Activated T-helper 1 cell treated with anti-CD3 and anti-CD28 coated beads, Interleukin-12 subunit alpha, Interleukin-12 subunit beta, Interleukin-2, Interleukin-4 antibody, amounts not matched to agents 30 ng/mL and 10 ng/mL and 1 ng/mL, durations not matched to agents 14 hours and 24 hours and 36 hours (primary cell): ENCODE data around the gene TSFM. TPM values are rescaled to one million over a fixed set of nuclear protein-coding genes. Genes with fewer than 3 reads are reported as not detected.
"Not testable (repeated sequence)": the region's sequence is repeated elsewhere in the genome, so short reads cannot be mapped to it uniquely, and the experiment has no call there.

Experiments used
- DNase-seq: peaks from one replicate; pipeline ENCODE4 v3.0.0; 2021; ENCODE audit warnings: low spot score
- H3K27ac Mint-ChIP-seq: one replicate; pipeline ENCODE4 v1.8.0; 2021; ENCODE audit warnings: mild to moderate bottlenecking, mixed read lengths
- H3K27me3 Mint-ChIP-seq: one replicate; pipeline ENCODE4 v1.8.0; 2022; ENCODE audit warnings: mild to moderate bottlenecking, moderate library complexity, mixed read lengths; ENCODE audit not compliant: insufficient read depth
- H3K36me3 Mint-ChIP-seq: one replicate; pipeline ENCODE4 v1.8.0; 2021; ENCODE audit warnings: low read depth, mixed read lengths
- H3K4me1 Mint-ChIP-seq: one replicate; pipeline ENCODE4 v1.8.0; 2021; ENCODE audit warnings: low read depth, mixed read lengths
- H3K4me3 Mint-ChIP-seq: one replicate; pipeline ENCODE4 v1.8.0; 2021; ENCODE audit warnings: mild to moderate bottlenecking, moderate library complexity, mixed read lengths
- H3K9me3 Mint-ChIP-seq: one replicate; pipeline ENCODE4 v1.8.0; 2021; ENCODE audit warnings: mixed read lengths
- intact Hi-C: fragments of 100-400 bp; cut with micrococcal nuclease; formaldehyde crosslinking; loops from one replicate; pipeline ENCODE4 v1.15.1; 2024
- total RNA-seq: library from RNA; stranded (reverse); gene quantifications from 2 replicates; pipeline ENCODE4 v1.2.3, GENCODE V29; 2022

Gene TSFM
- total RNA-seq, 1 donor from 2014 or later = 63.5 TPM

DNA sequence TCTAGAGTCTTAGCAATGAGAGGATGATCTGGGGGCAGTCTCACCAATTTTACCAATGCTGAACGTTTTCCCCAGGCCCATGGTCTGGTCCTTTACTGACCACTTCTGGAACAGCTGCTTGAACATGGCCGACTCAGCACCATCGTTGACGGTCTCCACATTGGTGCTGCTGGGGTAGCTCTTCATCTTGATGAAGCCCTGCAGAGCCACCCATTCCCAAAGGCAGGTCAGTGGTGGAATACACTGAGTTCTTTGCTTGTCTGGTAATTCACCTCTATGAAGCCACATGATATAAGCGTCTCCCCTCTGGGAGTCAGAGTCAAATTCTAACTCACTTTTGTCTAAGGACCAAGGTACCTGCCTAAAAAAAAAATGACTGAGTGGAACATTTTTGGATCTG is 25.8 kb downstream of the TSFM start:
- Mint-ChIP-seq H3K4me1 (no peaks in the 10 kb centered on the region), H3K4me3 (no peak overlapping the region), H3K27ac (no peak overlapping the region), H3K36me3 (peaks cover 7% of the 10 kb centered on the region), H3K9me3 (no peaks in the 10 kb centered on the region), H3K27me3 (no peaks in the 10 kb centered on the region)
- intact Hi-C loops = no loop called here
- DNase-seq = no peak

DNA sequence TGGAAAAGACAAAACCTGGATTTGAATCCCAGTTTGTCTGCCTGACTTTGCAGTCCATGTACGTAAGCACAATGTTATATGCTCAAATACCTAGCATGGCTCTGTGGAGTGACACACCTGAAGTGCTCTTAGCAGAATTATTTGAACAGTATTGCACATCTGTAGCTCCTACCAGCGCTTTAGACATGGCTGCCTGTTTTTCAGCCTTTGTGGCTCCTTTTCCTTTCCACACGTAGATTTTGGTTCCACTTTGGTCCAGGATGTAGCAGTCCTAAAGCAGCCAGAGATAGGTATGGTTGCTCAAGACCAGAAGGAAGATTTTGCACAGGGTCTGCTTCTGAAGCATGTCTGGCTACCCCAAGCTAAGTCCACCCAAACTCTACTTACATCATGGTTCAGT is 26.8 kb downstream of the TSFM start:
- H3K27ac Mint-ChIP-seq = no peak overlapping the region
- H3K36me3 Mint-ChIP-seq = peaks cover 7% of the 10 kb centered on the region
- no peaks in the 10 kb centered on the region for H3K4me1 Mint-ChIP-seq
- intact Hi-C loops = no loop called here
- H3K27me3 Mint-ChIP-seq = no peaks in the 10 kb centered on the region
- no peaks in the 10 kb centered on the region for H3K9me3 Mint-ChIP-seq
- no peak for DNase-seq
- no peak overlapping the region for H3K4me3 Mint-ChIP-seq

DNA sequence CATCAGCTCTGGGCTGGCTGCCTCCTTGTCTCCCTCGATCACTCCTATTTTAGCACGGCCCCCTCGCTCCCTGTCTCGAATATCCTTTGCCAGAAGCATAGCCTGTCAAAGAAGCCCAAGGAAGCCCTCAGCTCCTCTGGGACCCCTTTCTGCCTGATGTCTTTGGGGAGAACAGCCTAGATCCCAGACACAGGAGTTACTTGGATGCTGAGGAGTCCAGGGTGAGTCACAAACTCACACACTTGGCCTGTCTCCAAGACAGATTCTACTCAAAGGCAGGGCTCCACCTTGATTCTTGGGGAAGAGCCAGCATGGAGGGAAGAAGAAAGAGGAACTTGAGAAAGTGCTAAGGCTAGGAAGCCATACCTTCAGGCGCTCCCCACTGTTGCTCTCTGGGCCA is 27.9 kb downstream of the TSFM start:
- Mint-ChIP-seq H3K27me3 (no peaks in the 10 kb centered on the region), H3K27ac (no peak overlapping the region), H3K9me3 (no peaks in the 10 kb centered on the region), H3K36me3 (peaks cover 7% of the 10 kb centered on the region), H3K4me3 (no peak overlapping the region), H3K4me1 (no peaks in the 10 kb centered on the region)
- DNase-seq = no peak
- intact Hi-C loops = no loop called here

DNA sequence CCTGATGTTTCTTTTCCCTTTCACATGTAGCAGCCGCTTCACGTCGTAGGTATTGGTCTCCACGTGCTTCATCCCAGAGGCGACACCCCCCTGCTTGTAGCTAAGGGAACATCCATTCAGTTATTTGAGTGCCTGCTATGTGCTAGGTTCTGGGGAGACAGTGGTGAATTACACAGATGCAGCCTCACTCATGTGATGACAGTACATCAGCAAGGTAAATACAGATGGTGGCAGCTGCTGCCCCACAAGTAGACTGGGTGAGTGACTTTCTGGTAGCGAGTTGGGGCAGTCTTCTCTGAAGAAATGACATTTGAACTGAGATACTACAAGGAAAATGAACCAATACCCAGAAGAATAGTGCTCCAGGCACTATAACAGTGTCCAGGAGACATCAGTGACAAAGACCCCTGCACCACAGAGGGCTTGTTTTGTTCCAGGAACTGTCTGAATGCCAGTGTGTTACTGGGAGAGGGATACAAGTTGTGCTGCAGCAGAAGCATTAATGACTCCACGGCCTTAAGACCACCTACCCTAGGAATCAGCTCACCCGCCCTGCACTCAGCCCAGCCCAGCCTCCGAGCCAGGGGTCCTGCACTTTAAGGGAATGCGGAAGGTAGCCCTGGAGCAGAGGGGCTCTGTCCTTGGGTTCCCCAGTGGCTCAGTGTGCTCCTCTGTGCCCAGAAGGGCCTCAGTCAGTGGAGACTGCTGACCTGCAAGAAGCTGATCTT is 28.6 kb downstream of the TSFM start:
- DNase-seq = no peak
- peaks cover 5% of the 10 kb centered on the region for H3K36me3 Mint-ChIP-seq
- no peaks in the 10 kb centered on the region for H3K4me1 Mint-ChIP-seq
- intact Hi-C loops = no loop called here
- no peaks in the 10 kb centered on the region for H3K9me3 Mint-ChIP-seq
- H3K27me3 Mint-ChIP-seq = no peaks in the 10 kb centered on the region
- no peak overlapping the region for H3K27ac Mint-ChIP-seq
- no peak overlapping the region for H3K4me3 Mint-ChIP-seq

DNA sequence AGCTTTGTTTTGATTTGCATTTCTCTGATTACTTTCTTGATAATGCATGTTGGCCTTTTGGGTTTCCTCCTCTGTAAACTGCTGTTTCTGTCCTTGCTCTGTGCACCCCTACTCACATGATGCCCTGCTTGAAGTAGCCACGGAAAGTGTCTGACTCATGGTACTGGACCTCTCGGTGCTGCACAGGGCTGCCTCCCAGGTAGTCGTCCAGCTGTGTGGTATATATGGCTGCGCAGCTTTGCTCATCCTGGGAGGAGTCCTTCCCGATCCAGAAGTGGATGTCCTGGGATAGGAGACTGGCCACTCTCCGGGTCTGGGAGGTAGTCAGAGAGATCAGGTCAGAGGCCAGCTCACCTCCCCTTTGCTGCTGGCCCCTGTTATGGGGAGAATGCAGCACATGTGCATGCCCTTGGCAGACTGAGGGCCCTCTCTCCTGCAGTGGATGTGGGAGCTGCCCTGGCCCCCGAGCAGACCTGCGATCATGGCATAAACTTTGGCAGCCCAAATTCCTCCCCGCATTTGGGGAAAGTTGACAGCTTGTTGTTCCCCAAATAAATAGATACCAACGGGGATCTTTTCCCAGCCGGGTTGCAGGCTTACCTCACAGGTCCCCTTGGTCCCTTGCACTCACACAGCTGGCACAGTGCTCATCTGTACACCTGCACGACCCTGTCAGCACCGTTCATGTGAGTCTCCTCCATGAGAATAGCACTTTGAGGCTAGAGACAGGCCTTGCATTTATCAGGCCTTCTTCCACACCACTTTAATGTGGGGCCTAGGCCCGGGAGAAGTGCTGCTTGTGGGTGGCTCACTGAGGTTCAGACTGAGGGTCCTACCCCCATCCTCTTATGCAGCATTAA is 30.8 kb downstream of the TSFM start:
- no peaks in the 10 kb centered on the region for H3K9me3 Mint-ChIP-seq
- no peak for DNase-seq
- no peak overlapping the region for H3K4me3 Mint-ChIP-seq
- no peaks in the 10 kb centered on the region for H3K27me3 Mint-ChIP-seq
- intact Hi-C loops = no loop called here
- H3K27ac Mint-ChIP-seq = no peak overlapping the region
- H3K36me3 Mint-ChIP-seq = peaks cover 3% of the 10 kb centered on the region
- H3K4me1 Mint-ChIP-seq = no peaks in the 10 kb centered on the region

DNA sequence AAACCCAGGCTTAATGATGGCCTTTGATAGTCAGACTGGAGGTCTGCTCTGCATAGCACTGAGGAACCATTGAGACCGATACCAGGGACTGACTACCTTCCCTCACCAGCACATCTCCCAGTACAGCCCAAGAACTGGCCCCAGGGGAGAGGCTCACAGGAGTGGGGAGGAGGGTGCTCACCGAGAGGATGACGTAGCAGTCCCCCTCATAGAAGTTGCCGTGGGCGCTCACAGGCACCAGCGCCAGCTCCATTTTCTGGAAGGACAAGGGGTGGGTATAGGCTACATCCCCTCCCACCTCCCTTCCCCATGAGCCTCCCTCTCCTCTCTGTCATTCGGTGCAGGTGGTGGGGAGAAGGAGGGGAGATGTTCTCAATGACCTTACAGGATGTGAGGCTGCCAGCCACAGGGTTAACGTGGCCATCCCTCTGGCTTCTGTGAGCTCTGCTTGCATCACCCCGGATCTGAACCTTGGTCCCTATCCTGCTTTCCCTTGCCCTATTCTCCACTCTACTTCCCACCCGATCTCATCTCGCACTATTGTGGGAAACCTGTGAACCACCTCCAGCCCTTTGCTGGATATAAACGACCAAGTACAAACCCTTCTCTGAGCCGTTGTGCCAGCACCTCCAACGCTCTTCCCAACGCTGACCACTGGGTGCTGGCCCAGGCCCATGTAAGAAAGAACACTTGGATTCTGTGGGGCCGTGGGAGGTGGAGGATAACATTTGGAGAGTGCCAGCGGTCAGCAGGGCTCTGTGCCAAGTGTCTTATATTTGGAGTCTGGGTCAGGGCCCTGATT is 31.6 kb downstream of the TSFM start:
- H3K4me3 Mint-ChIP-seq = no peak overlapping the region
- no peak overlapping the region for H3K27ac Mint-ChIP-seq
- H3K4me1 Mint-ChIP-seq = no peaks in the 10 kb centered on the region
- intact Hi-C loops = no loop called here
- DNase-seq = no peak
- H3K27me3 Mint-ChIP-seq = no peaks in the 10 kb centered on the region
- no peaks in the 10 kb centered on the region for H3K9me3 Mint-ChIP-seq
- peaks cover 5% of the 10 kb centered on the region for H3K36me3 Mint-ChIP-seq

DNA sequence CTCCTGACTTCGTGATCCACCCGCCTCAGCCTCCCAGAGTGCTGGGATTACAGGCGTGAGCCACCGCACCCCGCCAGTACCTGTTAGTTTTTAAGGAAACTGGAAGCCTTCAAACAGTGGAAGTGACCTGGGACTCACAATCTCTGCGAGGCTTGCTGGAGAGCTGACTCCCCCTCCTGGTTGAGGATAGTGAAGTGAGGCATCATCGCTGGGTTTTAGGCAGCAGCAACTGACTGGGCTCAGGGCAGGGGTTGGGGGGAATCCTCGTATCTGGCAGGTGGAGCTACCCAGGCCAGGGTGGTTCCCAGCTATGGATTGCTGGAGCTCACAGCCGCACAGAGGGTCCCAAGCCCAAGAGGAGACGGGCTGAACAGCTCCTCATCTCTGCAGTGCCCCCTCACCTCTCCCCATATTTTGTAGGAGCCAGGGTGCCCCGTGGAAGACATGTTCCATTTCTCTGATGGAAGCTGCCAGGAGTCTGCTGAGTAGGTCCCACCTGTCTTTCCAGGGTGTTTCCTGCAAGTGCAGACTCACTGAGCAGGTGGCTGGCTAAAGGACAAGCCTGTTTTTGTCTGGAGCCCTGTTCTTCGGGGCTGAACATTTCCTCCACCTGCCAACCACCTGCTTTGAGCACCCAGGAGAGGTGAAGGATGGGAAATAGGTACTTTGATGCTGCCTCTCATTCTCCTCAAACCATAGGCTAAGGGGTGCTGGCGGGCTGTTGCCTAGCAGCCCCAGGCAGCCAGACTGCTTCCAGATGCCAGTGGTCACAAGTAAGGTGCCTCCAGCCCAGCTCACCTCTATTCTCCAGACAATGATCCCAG is 32.8 kb downstream of the TSFM start:
- no peak overlapping the region for H3K27ac Mint-ChIP-seq
- no peaks in the 10 kb centered on the region for H3K9me3 Mint-ChIP-seq
- DNase-seq = no peak
- H3K27me3 Mint-ChIP-seq = no peaks in the 10 kb centered on the region
- H3K36me3 Mint-ChIP-seq = peaks cover 5% of the 10 kb centered on the region
- no peaks in the 10 kb centered on the region for H3K4me1 Mint-ChIP-seq
- no peak overlapping the region for H3K4me3 Mint-ChIP-seq
- intact Hi-C loops = no loop called here

DNA sequence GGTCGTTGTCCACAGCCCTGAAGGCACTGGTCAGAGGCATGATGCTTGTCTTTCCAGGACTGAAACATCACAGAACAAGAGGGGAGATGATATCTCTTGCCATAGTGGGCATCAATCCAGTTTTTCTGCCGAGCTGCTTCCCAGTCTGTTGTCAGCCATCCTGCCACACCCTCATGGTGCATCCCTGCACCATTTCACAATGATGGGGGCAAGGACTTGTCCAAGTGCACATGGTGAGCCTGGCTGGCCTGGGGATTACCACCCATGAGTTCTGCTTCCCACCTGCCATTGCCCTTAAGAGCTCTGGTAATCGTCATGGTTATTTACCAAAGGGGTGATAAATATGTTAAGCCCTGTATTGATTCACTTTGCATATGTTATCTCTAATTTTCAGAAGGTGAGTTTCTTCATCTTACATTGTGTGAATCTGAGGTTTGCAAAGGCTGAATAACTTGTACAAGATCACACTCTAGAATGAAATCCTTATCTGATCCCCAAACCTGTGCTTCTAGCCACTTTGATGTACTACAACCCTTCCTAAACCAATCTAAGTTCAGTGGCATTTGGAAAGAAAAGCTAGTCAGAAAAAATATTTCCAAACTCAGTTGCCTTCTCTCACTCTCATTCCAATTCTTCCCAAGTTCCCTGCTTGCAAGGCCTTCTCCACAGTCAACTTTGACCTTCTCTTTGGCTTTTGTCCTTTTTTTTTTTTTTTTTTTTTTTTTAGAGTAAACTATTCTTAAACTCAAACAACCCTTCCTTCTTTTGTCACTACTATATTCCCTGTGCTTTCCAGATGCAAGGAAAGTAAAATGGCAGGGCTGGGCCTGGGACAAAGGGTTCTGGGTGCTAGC is 33.6 kb downstream of the TSFM start:
- no peak for DNase-seq
- intact Hi-C loops = no loop called here
- Mint-ChIP-seq H3K36me3 (peaks cover 11% of the 10 kb centered on the region), H3K9me3 (no peaks in the 10 kb centered on the region), H3K27me3 (no peaks in the 10 kb centered on the region), H3K27ac (no peak overlapping the region), H3K4me1 (no peaks in the 10 kb centered on the region), H3K4me3 (no peak overlapping the region)

DNA sequence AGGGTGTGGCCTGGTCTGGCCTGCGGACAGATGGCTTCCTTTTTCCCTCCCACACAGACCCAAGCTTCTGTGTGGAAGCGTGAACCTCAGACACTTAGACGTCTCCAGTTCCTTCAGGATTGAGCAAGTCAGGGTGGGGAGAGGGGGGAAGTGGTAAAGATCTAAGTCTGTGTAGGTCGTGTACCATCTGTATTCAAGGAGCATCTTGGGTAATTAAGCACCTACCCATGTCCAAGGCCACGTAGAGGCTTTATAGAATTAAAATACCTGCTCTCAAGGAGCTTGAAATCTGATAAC is 34.2 kb downstream of the TSFM start:
- Mint-ChIP-seq H3K36me3 (peaks cover 11% of the 10 kb centered on the region), H3K27ac (no peak overlapping the region), H3K4me1 (no peaks in the 10 kb centered on the region), H3K9me3 (no peaks in the 10 kb centered on the region), H3K4me3 (no peak overlapping the region), H3K27me3 (no peaks in the 10 kb centered on the region)
- no peak for DNase-seq
- intact Hi-C loops = no loop called here

DNA sequence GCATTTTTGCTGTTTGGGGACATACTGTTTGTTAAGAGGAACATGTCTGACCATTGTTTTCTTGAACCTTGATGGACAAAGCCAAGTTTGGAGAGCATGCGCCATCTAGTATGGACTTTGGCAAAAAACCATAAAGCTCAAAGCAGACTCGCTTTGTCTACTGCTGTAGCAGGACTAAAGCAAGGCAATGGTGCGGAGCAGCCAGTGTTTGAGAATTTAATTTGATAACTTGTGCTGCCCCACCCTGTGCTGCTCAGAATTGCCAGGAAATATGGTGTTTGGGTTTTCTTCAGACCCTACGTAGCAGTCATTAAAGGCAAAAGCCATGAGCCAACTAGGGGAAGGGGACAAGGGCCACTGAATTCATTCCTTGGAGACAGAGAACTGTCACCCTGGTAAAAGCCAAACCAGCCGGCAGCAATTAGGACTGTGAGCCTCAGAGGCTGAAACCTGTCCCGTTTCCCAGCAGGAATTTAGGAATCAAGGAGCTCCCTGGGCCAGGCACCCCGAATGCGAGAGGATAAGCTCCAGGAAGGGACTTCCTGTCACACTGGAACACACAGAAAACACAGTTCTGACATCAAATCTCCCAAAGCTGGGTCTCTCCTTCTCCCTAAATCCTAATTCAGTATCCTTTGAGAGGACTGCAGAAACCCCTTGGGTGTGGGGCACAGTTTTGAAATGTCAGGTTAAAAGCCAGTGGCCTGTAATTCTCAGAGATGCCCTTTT is 34.8 kb downstream of the TSFM start:
- H3K4me1 Mint-ChIP-seq = no peaks in the 10 kb centered on the region
- H3K27ac Mint-ChIP-seq = no peak overlapping the region
- H3K4me3 Mint-ChIP-seq = no peak overlapping the region
- peaks cover 15% of the 10 kb centered on the region for H3K36me3 Mint-ChIP-seq
- no peak for DNase-seq
- intact Hi-C loops = no loop called here
- H3K27me3 Mint-ChIP-seq = no peaks in the 10 kb centered on the region
- H3K9me3 Mint-ChIP-seq = no peaks in the 10 kb centered on the region

DNA sequence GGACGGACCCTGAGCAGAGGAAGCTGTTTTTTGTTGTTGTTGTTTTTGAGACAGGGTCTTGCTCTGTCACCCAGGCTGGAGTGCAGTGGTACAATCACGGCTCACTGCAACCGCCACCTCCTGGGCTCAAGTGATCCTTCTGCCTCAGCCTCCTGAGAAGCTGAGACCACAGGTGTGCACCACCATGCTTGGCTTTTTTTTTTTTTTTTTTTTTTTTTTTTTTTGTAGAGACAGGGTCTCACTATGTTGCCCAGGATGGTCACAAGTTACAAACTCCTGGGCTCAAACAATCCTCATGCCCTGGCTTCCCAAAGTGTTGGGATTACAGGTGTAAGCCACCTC is 35.4 kb downstream of the TSFM start:
- H3K27ac Mint-ChIP-seq, H3K4me1 Mint-ChIP-seq, DNase-seq, H3K27me3 Mint-ChIP-seq, H3K9me3 Mint-ChIP-seq, intact Hi-C loops, H3K4me3 Mint-ChIP-seq: not testable (repeated sequence)
- peaks cover 18% of the 10 kb centered on the region for H3K36me3 Mint-ChIP-seq
